ENCODE results near the gene RNF212B.
"Not testable (repeated sequence)": the region's sequence is repeated elsewhere in the genome, so short reads cannot be mapped to it uniquely, and the experiment has no call there.

Gene RNF212B, protein sequence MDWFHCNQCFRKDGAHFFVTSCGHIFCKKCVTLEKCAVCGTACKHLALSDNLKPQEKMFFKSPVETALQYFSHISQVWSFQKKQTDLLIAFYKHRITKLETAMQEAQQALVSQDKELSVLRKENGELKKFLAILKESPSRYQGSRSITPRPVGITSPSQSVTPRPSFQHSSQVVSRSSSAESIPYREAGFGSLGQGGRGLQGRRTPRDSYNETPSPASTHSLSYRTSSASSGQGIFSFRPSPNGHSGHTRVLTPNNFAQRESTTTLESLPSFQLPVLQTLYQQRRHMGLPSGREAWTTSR

DNA sequence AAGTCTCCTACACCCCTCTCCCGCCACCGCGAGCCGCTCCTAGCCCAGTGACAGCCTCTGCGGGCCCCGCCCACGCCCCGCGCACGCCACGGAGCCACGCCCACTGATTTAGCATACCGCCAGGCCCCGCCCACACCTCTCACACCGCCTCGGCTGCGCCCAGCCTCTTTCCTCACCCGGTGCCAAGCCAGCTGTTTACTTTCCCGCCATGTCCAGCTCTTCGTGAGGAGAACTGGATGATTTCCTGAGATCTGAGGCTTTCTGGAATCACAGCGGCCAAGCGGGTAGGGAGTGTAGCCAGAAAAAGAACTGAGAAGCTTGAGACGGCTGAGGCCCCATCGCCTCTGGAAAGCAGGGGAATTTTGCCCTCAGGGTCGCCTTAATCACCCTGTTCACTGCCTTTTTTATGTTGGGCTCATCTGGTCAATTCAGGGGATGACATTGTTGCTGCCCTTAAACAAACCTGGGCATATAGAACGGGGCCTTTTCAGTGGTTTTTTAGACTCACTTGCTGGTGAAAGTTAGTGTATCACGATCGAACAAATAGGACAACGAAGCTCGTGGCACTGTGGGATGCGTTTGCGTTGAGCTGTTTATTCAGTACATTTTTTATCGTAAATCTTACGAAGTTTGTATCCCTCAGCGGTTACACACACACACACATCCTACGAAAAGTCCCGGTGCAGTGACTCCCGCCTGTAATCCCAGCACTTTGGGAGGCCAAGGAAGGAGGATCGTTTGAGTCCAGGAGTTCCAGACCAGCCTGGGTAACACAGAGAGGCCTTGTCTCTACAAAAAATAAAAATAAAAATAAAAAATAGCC, at the start of gene RNF212B:
RNF212B (plus strand) TSS at position 165 of the 823 bp plus-strand sequence. CDS start 2,410 bp downstream, outside the sequence.
- peak; percentile 69 for DNase-seq

DNA sequence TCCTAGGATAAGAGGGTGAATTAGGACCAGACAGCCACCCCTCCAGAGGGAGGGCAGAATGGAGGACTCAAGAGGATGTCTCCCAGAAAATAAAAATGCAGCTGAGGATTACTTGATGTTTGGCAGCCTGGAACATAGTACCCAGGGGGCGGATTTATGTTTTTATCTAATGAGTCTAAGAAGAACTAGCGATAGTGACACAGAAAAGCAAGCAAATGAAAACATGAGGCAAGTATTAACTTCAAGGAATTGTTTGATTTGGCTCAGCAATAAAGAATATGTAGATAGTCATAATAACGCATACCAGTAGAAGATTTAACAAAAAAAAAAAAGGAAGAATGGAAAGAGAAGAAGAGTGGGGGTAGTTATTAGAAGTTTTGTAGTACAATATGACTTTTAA, 44.3 kb upstream of the RNF212B start:
- DNase-seq: no peak

DNA sequence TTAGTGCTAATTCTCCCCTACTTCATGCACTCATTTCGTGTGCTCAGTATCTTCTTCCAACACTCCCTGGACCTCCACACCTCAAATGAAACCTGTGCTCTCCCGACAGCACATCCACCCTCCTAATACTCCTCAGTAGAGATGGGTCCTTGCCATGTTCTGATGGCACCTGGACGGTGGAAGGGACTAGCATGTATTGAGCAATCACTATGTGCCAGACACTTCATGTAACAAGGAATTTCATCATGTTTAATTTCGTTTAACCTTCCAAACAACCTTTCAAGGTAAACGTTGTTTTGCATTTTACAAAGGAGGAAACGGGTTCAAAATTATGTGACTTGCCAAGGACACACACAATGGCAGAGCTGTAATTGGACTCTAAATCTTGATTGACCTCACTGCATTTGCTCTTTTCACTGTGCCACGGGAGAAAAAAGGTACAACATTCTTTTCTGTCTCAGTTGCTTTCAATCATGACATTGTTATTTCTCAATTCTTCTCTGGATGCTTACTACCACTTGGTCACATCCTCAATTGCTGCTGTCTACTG, 42.1 kb upstream of the RNF212B start:
- DNase-seq: no peak

GRCh38 chr14:23196487-23196886, 41.2 kb upstream of the RNF212B start:
- not testable (repeated sequence) for DNase-seq

- not testable (repeated sequence) for DNase-seq
Measured at GRCh38 chr14:23199141-23199540, 38.6 kb upstream of the RNF212B start.

- DNase-seq: no peak
Measured at GRCh38 chr14:23202001-23202400, 35.7 kb upstream of the RNF212B start.

DNA sequence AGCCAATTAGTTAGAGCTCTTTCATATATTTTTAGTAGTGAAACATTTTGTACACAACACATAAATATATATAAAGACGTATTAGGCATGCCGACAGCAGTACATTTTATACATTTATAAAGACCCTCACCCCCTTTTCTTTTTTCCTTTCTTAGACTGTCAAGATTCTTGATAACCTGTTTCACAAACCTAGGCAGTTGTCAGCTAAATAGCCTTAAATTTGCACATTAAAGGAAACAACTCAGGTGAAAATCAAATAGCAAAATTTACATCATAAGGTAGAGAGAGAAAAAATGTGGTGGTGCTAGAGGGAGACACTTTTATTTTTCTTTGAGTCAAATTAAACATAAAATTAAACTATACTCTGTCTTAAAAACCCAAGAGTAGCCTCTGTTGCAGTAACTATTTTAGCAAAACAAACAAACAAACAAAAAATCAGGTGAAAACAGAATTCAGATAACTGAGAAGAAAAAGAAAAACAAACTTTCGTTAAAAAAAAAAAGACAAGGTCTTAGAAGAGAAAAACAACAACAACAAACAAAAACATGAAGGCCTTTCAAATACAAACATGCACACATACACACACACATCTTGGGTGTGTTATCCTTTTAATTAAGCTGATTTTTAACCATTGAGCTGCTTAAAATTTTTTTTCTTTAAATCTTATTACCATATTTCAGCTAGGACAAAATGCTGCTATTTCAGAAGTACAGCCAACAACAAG, 31.2 kb upstream of the RNF212B start:
- DNase-seq: no peak

DNA sequence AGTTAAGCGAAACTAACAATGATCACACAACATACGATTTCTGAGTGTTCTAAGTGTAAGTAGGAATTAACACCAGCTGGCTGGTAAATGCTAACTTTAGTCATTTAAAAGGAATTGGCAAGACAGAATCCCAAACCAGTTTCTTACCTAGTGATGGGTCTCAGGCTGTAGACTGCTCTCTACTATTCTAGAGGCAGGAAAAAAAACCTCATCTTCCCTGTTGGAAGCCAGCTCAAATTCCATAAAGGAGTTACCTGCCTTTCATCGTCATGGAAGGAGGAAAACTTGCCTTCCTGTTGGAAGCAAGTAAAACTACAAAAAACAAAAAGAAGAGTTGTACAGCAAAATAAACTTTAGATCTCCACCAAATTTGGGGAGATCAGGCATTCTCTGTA, 30.6 kb upstream of the RNF212B start:
- no peak for DNase-seq

DNA sequence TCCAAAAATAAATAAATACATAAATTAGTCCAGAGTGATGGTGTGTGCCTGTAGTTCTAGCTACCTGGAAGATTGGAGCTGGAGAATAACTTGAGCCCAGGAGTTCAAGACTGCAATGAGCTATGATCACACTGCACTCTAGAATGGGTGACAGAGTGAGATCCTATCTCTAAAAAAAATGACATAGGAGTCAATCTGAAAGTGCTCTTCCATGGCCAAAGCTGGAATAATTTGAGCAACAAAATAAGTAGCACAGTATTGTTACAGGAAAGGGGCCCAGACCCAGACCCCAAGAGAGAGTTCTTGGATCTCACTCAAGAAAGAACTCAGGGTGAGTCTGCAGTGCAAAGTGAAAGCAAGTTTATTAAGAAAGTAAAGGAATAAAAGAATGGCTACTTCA, 29.4 kb upstream of the RNF212B start:
- no peak for DNase-seq

DNA sequence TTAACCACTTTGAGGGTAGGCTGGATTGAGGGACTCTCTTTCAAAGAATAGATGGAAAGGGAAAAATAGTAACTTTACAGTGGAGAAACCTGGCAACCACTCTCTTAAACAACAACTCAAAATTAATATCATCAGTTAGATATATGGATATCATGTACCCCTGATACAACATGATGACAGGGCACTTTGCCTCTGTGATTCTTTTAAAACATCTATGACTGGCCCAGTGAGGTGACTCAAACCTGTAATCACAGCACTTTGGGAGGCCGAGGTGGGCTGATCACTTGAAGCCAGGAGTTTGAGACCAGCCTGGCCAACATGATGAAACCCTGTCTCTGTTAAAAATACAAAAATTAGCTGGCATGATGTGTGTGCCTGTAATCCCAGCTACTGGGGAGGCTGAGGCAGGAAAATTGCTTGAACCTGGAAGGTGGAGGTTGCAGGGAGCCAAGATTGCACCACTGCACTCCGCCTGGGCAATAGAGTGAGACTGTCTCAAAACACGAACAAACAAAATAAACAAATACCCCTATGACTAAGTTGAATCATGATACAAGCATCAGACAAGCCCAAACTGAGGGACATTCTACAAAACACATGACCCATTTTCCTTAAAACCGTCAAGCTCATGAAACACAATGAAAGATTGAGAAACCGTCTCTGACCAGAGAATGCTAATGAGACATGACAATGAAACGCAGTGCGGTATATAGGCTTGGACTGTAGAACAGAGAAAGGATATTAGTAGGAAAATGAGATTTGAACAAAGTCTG, 27.9 kb upstream of the RNF212B start:
- no peak for DNase-seq

DNA sequence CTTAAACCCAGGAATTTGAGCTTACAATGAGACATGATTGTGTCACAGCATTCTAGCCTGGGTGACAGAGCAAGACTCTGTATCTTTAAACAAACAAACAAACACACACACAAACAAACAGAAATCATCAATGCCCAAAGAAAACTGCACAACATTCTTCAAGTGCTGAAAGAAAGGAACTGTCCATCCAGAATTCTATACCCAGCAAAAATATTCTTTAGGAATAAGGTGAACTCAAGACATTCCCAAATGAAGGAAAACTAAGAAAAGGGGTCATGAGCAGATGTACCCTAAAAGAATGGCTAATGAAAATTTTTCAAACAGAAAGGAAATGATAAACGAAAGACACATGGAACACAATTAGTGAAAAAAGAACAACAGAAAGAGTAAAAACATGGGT, 22.3 kb upstream of the RNF212B start:
- DNase-seq: no peak

- DNase-seq: no peak
Measured at GRCh38 chr14:23217032-23218020, 20.4 kb upstream of the RNF212B start.

- no peak for DNase-seq
Measured at GRCh38 chr14:23219075-23219474, 18.7 kb upstream of the RNF212B start.

DNA sequence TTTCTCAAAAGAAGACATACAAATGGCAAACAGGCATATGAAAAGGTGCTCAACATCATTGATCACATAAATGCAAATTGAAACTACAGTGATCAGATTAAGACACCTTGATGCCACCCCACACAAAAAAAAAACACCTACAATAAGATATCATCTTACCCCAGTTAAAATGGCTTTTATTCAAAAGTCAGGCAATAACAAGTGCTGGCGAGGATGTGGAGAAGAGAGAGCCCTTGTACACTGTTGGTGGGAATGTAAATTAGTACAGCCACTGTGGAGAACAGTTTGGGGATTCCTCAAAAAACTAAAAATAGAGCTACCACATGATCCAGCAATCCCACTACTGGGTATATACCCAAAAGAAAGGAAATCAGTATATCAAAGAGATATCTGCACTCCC, 12.8 kb upstream of the RNF212B start:
- not testable (repeated sequence) for DNase-seq

- DNase-seq: no peak
Measured at GRCh38 chr14:23227566-23227965, 10.2 kb upstream of the RNF212B start.

DNA sequence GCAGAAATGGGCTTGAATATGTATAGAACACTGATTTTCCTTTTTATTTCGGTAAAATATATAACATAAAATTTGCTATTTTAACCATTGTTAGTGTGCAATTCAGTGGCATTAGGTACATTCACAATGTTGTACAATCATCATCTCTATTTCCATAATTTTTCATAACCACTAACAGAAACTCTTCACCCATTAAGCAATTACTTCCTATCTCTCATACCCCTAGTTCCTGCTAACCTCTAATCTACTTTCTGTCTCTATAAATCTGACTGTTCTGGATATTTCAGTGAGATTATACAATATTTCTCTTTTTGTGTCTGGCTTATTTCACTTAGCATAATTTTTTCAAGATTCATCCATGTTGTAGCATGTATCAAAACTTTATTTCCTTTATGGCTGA, 8.9 kb upstream of the RNF212B start:
- no peak for DNase-seq

- not testable (repeated sequence) for DNase-seq
Measured at GRCh38 chr14:23232241-23232808, 5.4 kb upstream of the RNF212B start.

- DNase-seq: no peak
Measured at GRCh38 chr14:23240661-23241060, 2.9 kb downstream of the RNF212B start.

DNA sequence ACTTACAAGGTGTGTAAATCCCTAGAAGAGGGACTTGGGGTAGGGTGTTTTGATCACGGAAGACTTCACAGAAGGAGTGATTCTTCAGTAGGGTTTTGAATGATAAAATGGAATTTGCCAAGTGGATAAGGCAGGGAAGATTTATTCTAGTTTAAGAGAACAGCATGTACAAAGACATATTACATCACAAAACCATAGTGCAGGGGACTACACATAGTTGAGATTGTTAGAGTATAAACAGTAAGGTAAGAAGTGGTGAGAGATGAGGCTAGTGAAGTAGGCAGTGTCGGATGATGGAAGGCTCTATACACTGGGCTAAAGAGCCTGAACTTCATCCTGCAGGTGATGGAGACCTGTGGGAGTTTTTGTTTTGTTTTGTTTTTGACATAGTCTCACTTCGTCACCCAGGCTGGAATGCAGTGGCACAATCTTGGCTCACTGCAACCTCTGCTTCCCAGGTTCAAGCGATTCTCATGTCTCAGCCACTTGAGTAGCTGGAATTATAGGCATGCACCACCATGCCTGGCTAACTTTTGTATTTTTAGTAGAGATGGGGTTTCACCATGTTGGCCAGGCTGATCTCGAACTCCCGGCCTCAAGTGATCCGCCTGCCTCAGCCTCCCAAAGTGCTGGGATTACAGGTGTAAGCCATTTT, 3.5 kb downstream of the RNF212B start:
- not testable (repeated sequence) for DNase-seq

DNA sequence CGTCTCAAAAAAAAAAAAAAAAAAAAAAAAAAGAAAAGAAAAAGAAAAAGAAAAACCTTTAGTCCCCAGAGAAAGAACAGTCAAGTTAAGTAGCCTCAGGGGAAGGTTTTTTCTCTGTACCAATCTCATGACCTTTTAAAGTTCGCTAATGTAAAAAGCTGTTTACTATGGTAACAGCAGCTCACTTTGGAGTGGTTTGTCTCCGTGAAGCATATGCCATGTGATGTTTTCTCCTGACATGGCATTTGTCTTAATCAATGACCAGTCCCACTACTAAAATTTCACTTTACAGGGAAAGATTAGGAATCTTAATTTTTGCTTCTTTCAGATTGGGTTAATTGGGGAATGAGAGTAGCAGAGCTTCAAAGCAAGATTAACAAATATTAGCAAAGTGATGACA, 4.3 kb downstream of the RNF212B start:
- DNase-seq: no peak

All from activated CD4-positive, alpha-beta T cell treated with anti-CD3 and anti-CD28 coated beads for 1 hour (primary cell).